ENCODE measurements around the gene TPRX1.

Gene TPRX1

DNA sequence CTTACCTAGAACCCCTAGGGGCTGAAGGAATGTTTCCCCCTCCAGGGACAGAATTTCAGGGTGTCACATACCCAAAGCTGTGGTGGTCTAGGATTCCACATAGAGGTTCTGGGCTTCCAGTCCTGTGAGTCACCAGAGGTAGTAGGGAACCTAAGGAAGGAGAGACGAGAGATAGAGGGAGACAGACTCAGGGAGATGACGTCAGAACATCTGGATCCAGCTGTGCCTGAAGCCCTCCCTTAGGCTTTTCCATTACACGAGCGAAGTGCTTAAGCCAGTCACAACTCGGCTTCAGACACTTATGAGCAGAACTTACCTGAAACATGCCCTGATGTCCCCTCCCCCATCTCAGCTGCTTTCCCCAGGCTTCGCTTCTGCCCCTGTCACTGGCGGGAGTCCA lies 37.7 kb downstream of the TPRX1 start:
- TF ChIP-seq, protein P1, sequence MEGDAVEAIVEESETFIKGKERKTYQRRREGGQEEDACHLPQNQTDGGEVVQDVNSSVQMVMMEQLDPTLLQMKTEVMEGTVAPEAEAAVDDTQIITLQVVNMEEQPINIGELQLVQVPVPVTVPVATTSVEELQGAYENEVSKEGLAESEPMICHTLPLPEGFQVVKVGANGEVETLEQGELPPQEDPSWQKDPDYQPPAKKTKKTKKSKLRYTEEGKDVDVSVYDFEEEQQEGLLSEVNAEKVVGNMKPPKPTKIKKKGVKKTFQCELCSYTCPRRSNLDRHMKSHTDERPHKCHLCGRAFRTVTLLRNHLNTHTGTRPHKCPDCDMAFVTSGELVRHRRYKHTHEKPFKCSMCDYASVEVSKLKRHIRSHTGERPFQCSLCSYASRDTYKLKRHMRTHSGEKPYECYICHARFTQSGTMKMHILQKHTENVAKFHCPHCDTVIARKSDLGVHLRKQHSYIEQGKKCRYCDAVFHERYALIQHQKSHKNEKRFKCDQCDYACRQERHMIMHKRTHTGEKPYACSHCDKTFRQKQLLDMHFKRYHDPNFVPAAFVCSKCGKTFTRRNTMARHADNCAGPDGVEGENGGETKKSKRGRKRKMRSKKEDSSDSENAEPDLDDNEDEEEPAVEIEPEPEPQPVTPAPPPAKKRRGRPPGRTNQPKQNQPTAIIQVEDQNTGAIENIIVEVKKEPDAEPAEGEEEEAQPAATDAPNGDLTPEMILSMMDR (IDR thresholded peaks at IDR 0.05) = no peak

DNA sequence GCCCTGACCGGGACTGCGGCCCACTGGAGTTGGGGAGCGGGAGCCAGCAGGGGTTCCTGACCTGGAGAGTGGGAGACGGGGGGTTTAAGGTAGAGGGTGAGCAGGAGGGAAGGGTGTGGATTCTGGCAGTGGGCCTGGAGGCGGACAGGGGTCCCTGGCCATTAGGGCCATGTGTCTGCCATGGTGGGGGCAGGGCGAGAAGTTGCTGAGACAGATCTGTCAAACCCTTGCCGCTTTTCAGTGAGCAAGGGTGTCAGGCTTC lies 38.1 kb downstream of the TPRX1 start:
- TF ChIP-seq, protein P1 (IDR thresholded peaks at IDR 0.05) = no peak

DNA sequence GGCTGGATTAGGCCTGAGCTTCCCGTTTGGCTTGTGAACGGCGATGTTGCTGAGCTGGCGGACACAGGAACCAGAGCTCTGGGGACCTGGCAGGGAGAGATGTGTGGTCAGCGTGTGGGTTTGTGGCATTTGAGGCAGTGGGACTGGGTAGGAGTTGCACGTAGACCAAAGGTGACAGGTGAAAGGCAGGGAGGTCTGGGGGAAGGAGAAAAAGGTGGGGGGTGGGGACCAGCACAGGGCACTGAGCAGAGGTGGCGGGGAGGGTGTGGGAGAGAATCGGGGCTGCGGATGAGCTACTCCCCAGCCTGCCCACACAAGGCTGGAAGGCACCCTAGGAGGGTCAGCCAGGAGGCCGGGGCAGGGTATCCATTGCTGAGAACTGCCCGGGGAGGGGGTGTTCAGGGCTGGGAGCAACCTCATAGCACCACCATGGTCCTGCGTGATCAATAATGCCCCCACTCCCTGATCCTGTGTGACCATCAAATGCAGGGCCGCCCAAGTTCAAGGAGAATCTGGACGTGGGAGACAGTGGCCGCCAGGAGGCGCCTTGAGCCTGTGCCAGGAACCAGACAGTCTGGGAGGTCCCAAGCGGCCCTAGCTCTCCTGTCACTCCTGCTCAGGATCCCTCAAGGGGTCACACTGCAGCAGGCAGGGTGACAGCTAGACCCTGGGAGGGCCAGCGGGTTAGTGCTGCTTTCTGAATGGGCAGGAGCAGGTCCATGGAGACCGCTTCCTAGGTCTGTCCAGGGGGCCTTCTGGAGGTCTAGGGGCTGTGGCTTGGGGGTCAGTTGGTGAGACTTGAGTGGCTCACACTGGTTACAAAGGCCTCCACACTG lies 38.6 kb downstream of the TPRX1 start:
- TF ChIP-seq, protein P1 (IDR thresholded peaks at IDR 0.05) = peak; percentile 45

DNA sequence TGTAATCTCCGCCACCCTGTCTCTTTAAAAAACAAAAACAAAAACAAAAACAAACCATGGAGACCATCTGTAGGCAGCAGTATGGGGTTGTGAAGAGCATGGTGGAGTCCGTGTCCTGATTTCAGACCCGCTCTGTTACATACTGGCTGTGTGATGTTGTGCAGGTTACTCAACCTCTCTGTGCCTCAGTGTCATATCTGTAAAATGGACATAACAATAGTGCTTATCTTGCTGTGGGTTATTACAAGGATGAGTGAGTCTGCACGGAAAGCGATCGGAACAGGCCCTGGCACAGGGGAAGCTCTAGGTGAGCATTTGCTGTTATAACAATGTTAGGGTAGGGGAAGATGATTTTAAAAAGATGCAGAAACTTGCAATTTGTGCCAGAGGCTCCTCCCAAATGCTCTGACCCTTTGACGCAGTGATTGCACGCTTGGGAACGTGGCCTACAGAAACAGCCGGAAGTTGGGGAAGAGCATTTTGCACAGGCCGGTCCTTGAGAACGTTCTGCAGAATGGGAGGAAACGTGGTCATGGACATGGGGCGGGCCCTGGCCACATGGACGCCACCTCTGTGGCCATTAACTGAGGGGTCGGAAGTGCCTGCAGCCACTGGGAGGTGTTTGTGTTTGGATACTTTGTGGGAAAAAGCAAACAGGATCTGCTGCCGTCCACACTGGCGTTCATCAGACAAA lies 41.6 kb downstream of the TPRX1 start:
- TF ChIP-seq, protein P1 (IDR thresholded peaks at IDR 0.05) = no peak

DNA sequence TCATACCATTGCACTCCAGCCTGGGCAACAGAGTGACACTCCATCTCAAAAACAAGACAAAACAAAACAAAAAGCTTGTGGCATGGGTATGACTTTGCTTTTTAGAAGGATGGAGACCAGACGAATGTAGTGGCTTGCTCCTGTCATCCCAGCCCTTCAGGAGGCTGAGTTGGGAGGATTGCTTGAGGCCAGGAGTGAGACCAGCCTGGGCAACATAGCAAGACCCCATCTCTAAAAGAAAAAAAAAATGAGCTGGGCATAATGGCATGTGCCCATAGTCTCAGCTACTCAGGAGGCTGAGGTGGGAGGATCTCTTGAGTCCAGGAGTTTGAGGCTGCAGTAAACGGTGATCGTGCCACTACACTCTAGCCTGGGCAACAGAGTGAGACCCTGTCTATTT lies 42.2 kb downstream of the TPRX1 start:
- TF ChIP-seq, protein P1 (IDR thresholded peaks at IDR 0.05) = no peak

DNA sequence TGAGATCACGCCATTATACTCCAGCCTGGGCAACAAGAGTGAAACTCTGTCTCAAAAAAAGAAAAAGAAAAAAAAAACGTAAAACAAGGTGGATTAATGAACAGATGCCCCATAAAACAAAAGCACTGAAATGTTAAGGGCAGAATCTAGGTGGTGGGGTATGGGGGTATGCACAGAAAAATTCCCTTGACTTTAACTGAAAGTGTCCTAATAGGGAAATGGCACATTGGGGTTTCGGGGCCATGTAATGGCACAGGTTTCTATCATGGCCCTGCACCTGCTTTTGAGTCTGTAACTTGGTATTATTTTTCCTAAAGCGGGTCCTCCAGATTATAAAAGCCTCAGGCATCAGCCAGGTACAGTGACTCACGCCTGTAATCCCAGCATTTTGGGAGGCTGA lies 42.8 kb downstream of the TPRX1 start:
- TF ChIP-seq, protein P1 (IDR thresholded peaks at IDR 0.05) = no peak

DNA sequence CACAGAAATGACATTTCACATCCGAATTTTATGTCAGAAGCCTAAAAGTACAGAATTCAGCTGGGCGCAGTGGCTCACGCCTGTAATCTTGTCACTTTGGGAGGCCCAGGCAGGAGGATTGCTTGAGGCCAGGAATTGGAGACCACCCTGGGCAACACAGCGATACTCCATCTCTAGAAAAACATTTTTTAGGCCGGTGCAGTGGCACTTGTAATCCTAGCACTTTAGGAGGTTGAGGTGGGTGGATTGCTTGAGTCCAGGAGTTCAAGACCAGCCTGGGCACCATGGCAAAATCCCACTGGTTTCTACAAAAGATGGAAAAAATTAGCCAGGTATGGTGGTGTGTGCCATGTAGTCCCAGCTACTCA lies 43.7 kb downstream of the TPRX1 start:
- TF ChIP-seq, protein P1 (IDR thresholded peaks at IDR 0.05) = no peak
